Colon (tissue), 2 donors: ENCODE data around the gene SERP2.

Source experiments
- FAIRE-seq: peaks from 2 replicates; lab custom pipeline; 2012; peaks lifted over from hg19 to GRCh38; lab: Jason Lieb, UNC
- donor health status: control.
- donor health status: control.

The SERP2 gene

GRCh38 chr13:44413095-44413494 is 39.5 kb downstream of the SERP2 start:
- no peak for FAIRE-seq

- no peak for FAIRE-seq
Measured at GRCh38 chr13:44414716-44415115, 41.1 kb downstream of the SERP2 start.

- no peak for FAIRE-seq
Measured at GRCh38 chr13:44415815-44416214, 42.2 kb downstream of the SERP2 start.

GRCh38 chr13:44416301-44416700 is 42.7 kb downstream of the SERP2 start:
- FAIRE-seq: no peak

- no peak for FAIRE-seq
Measured at GRCh38 chr13:44416744-44417143, 43.1 kb downstream of the SERP2 start.

GRCh38 chr13:44417446-44417845 is 43.8 kb downstream of the SERP2 start:
- FAIRE-seq: no peak

GRCh38 chr13:44417876-44418275 is 44.3 kb downstream of the SERP2 start:
- FAIRE-seq: no peak

GRCh38 chr13:44420376-44421220 is 47.0 kb downstream of the SERP2 start:
- FAIRE-seq: no peak

GRCh38 chr13:44421853-44422525 is 48.4 kb downstream of the SERP2 start:
- no peak for FAIRE-seq

GRCh38 chr13:44422755-44423643 is 49.4 kb downstream of the SERP2 start:
- FAIRE-seq: no peak

GRCh38 chr13:44423824-44424223 is 50.2 kb downstream of the SERP2 start:
- FAIRE-seq: no peak

GRCh38 chr13:44425041-44425814 is 51.6 kb downstream of the SERP2 start:
- FAIRE-seq: no peak

GRCh38 chr13:44425815-44426078 is 52.1 kb downstream of the SERP2 start:
- FAIRE-seq: no peak

- FAIRE-seq: no peak
Measured at GRCh38 chr13:44426461-44426860, 52.8 kb downstream of the SERP2 start.

GRCh38 chr13:44429311-44429710 is 55.7 kb downstream of the SERP2 start:
- FAIRE-seq: no peak

- FAIRE-seq: no peak
Measured at GRCh38 chr13:44431150-44431549, 57.5 kb downstream of the SERP2 start.

- FAIRE-seq: no peak
Measured at GRCh38 chr13:44432650-44433049, 59.0 kb downstream of the SERP2 start.

- FAIRE-seq: no peak
Measured at GRCh38 chr13:44433863-44434765, 60.5 kb downstream of the SERP2 start.

- no peak for FAIRE-seq
Measured at GRCh38 chr13:44434766-44435141, 61.1 kb downstream of the SERP2 start.

- FAIRE-seq: peak; percentile 51
Measured at GRCh38 chr13:44435142-44435918, 61.7 kb downstream of the SERP2 start.
